Neutrophil (primary cell): ENCODE data around the gene SNRPA.

Source experiments
- H3K27ac ChIP-seq: fragments of 200-600 bp; sonication (generic); 2 replicates; pipeline ENCODE4 v1.5.1; 2016; ENCODE audit warnings: mild to moderate bottlenecking, moderate library complexity
- H3K27me3 ChIP-seq: fragments of 200-600 bp; sonication (generic); 2 replicates; pipeline ENCODE4 v1.6.0; 2016; ENCODE audit warnings: mild to moderate bottlenecking
- H3K36me3 ChIP-seq: fragments of 200-600 bp; sonication (generic); 2 replicates; pipeline ENCODE4 v1.5.1; 2017
- H3K4me1 ChIP-seq, 2 experiments: fragments of 200-600 bp in 1 of 2; sonication (generic) in 1 of 2; 1 replicate in 1 of 2; 2 replicates in 1 of 2; pipeline versions ENCODE4 v1.5.1 to v1.6.1; 2013 to 2016; ENCODE audit warnings: low read depth in 1 of 2, low read length in 1 of 2, mild to moderate bottlenecking in 1 of 2, moderate library complexity in 1 of 2; ENCODE audit not compliant: control insufficient read depth in 1 of 2, insufficient read depth in 1 of 2
- H3K4me3 ChIP-seq, 2 experiments: fragments of 200-600 bp in 1 of 2; sonication (generic) in 1 of 2; 1 replicate in 1 of 2; 2 replicates in 1 of 2; pipeline ENCODE4 v1.5.1; 2013 to 2016; ENCODE audit warnings: low read depth in 1 of 2, low read length in 1 of 2, mild to moderate bottlenecking in 1 of 2, moderate library complexity in 1 of 2
- H3K9me3 ChIP-seq: fragments of 200-600 bp; sonication (generic); 2 replicates; pipeline ENCODE4 v1.5.1; 2016
- CTCF ChIP-seq: fragments of 200-600 bp; sonication (generic); IDR thresholded peaks from 2 replicates; pipeline ENCODE4 v1.5.1; 2016; ENCODE audit warnings: antibody characterized with exemption

The SNRPA gene

GRCh38 chr19:40776932-40777644, 26.1 kb downstream of the SNRPA start:
- Histone ChIP-seq H3K27ac (peak overlapping the region; percentile 95), H3K36me3 (peaks cover 12% of the 10 kb centered on the region), H3K4me1 (peaks cover 17 to 26% of the 10 kb centered on the region in 2 experiments), H3K4me3 (peak overlapping the region; percentile 91 to 95), H3K9me3 (no peaks in the 10 kb centered on the region), H3K27me3 (no peaks in the 10 kb centered on the region)
- peak; percentile 76 for TF ChIP-seq CTCF

GRCh38 chr19:40777645-40777936, 26.6 kb downstream of the SNRPA start:
- no peak for TF ChIP-seq CTCF
- H3K27ac ChIP-seq, result peak overlapping the region; percentile 95
- no peaks in the 10 kb centered on the region for H3K9me3 ChIP-seq
- peaks cover 17 to 26% of the 10 kb centered on the region in 2 experiments for H3K4me1 ChIP-seq
- H3K27me3 ChIP-seq, result no peaks in the 10 kb centered on the region
- peak overlapping the region; percentile 91 to 95 for H3K4me3 ChIP-seq
- H3K36me3 ChIP-seq, result peaks cover 17% of the 10 kb centered on the region

- Histone ChIP-seq H3K9me3 (no peaks in the 10 kb centered on the region), H3K4me1 (peaks cover 17 to 26% of the 10 kb centered on the region in 2 experiments), H3K4me3 (peak within 1 kb of the TSS; percentile 91 to 95), H3K36me3 (peaks cover 19% of the 10 kb centered on the region), H3K27ac (peak within 1 kb of the TSS; percentile 95), H3K27me3 (no peaks in the 10 kb centered on the region)
- TF ChIP-seq CTCF, result peak; percentile 65
Observed at GRCh38 chr19:40777937-40778705, 27.1 kb downstream of the SNRPA start, which contains the start of gene RAB4B. TSS of gene RAB4B (plus strand) at chr19:40778247. CDS start at chr19:40778376, 129 bp downstream.

- peaks cover 23% of the 10 kb centered on the region for H3K36me3 ChIP-seq
- peaks cover 17 to 26% of the 10 kb centered on the region in 2 experiments for H3K4me1 ChIP-seq
- TF ChIP-seq CTCF, result no peak
- peak overlapping the region; percentile 95 for H3K27ac ChIP-seq
- H3K4me3 ChIP-seq, result peak overlapping the region; percentile 91 to 95
- no peaks in the 10 kb centered on the region for H3K27me3 ChIP-seq
- H3K9me3 ChIP-seq, result no peaks in the 10 kb centered on the region
Observed at GRCh38 chr19:40778706-40779284, 27.8 kb downstream of the SNRPA start.

- no peak for TF ChIP-seq CTCF
- Histone ChIP-seq H3K27me3 (no peaks in the 10 kb centered on the region), H3K4me1 (peaks cover 17 to 26% of the 10 kb centered on the region in 2 experiments), H3K36me3 (peaks cover 38% of the 10 kb centered on the region), H3K4me3 (no peak overlapping the region), H3K9me3 (no peaks in the 10 kb centered on the region), H3K27ac (no peak overlapping the region)
Observed at GRCh38 chr19:40780582-40780981, 29.6 kb downstream of the SNRPA start.
